GM12891 (cell line): Measurements from ENCODE around the gene ARID1B.
A peak's percentile ranks its signal among the peaks of the same experiment; 100 is the strongest.

Source experiments
- DNase-seq: peaks from one replicate; pipeline ENCODE4 v3.0.0; 2011; ENCODE audit warnings: low spot score; ENCODE audit not compliant: insufficient read length
- FAIRE-seq: peaks from 2 replicates; lab custom pipeline; 2011; peaks lifted over from hg19 to GRCh38; lab: Jason Lieb, UNC
- PAX5 ChIP-seq: IDR thresholded peaks from 2 replicates; pipeline ENCODE4 v1.6.1; 2011; ENCODE audit warnings: low read length, moderate library complexity, mild to moderate bottlenecking; ENCODE audit not compliant: insufficient read depth, severe bottlenecking
- POLR2A ChIP-seq: IDR thresholded peaks from 2 replicates; pipeline ENCODE4 v1.6.1; 2011; ENCODE audit warnings: low read depth, low read length, control low read depth
- POLR2AphosphoS5 ChIP-seq: IDR thresholded peaks from 2 replicates; pipeline ENCODE4 v1.6.1; 2011; ENCODE audit warnings: low read depth, low read length, control low read depth
- POU2F2 ChIP-seq: IDR thresholded peaks from 2 replicates; pipeline ENCODE4 v1.6.1; 2011; ENCODE audit warnings: low read depth, mild to moderate bottlenecking, control low read depth, low read length, moderate library complexity
- SPI1 ChIP-seq: IDR thresholded peaks from 2 replicates; pipeline ENCODE4 v1.6.1; 2011; ENCODE audit warnings: low read depth, low read length, control low read depth
- TAF1 ChIP-seq: IDR thresholded peaks from 2 replicates; pipeline ENCODE4 v1.6.1; 2011; ENCODE audit warnings: low read depth, low read length, control low read depth

ARID1B gene

GRCh38 chr6:157019115-157019641 lies 242.0 kb downstream of the ARID1B start:
- DNase-seq, result no peak
- TF ChIP-seq POU2F2 (no peak), SPI1 (peak; percentile 89)
- peak; percentile 90 for FAIRE-seq

GRCh38 chr6:157019733-157020132 lies 242.6 kb downstream of the ARID1B start:
- DNase-seq (no peak), FAIRE-seq (no peak)
- TF ChIP-seq SPI1, result no peak
- no peak for TF ChIP-seq POLR2A
- TF ChIP-seq PAX5, result no peak
- no peak for TF ChIP-seq POLR2AphosphoS5
- TF ChIP-seq TAF1, result no peak
- no peak for TF ChIP-seq POU2F2

- TF ChIP-seq POU2F2 (no peak), SPI1 (no peak), PAX5 (no peak), TAF1 (no peak), POLR2AphosphoS5 (no peak), POLR2A (no peak)
- DNase-seq, result no peak
- FAIRE-seq, result no peak
These were observed 243.2 kb downstream of the ARID1B start for GRCh38 chr6:157020398-157020797.

GRCh38 chr6:157020881-157021343 lies 243.7 kb downstream of the ARID1B start:
- FAIRE-seq, result no peak
- peak; percentile 39 for DNase-seq
- TF ChIP-seq POLR2AphosphoS5 (no peak), TAF1 (no peak), SPI1 (no peak), POU2F2 (no peak), PAX5 (no peak), POLR2A (no peak)

GRCh38 chr6:157021344-157021992 lies 244.3 kb downstream of the ARID1B start:
- FAIRE-seq, result peak; percentile 99
- TF ChIP-seq TAF1, result peak; percentile 85
- peak; percentile 1 for TF ChIP-seq PAX5
- peak; percentile 40; the same call in 1 of the 2 replicates for TF ChIP-seq POU2F2
- TF ChIP-seq POLR2AphosphoS5, result peak; percentile 90
- TF ChIP-seq POLR2A, result peak; percentile 91
- TF ChIP-seq SPI1, result no peak
- peak; percentile 59 for DNase-seq

GRCh38 chr6:157021993-157022740 lies 245.0 kb downstream of the ARID1B start:
- FAIRE-seq (no peak), DNase-seq (peak; percentile 75)
- TF ChIP-seq POU2F2 (no peak), SPI1 (no peak), PAX5 (no peak), TAF1 (no peak; the same call in 1 of the 2 replicates), POLR2AphosphoS5 (no peak), POLR2A (no peak)

GRCh38 chr6:157023958-157024357 lies 246.8 kb downstream of the ARID1B start:
- FAIRE-seq (no peak), DNase-seq (no peak)
- TF ChIP-seq POLR2A, result no peak
- TF ChIP-seq PAX5, result no peak
- no peak for TF ChIP-seq SPI1
- TF ChIP-seq POU2F2, result no peak
- TF ChIP-seq TAF1, result no peak
- no peak for TF ChIP-seq POLR2AphosphoS5

GRCh38 chr6:157024745-157025144 lies 247.6 kb downstream of the ARID1B start:
- no peak for DNase-seq
- no peak for FAIRE-seq
- TF ChIP-seq POU2F2 (no peak), POLR2A (no peak), PAX5 (no peak), SPI1 (no peak), TAF1 (no peak)

- no peak for FAIRE-seq
- TF ChIP-seq SPI1 (no peak), POLR2A (no peak), TAF1 (no peak), PAX5 (no peak), POU2F2 (no peak), POLR2AphosphoS5 (no peak)
- no peak for DNase-seq
These were observed 248.3 kb downstream of the ARID1B start for GRCh38 chr6:157025437-157025836.

- DNase-seq, result no peak
- TF ChIP-seq POU2F2 (no peak), PAX5 (no peak), POLR2AphosphoS5 (no peak), POLR2A (no peak), TAF1 (no peak), SPI1 (no peak)
- FAIRE-seq, result peak; percentile 66
These were observed 253.0 kb downstream of the ARID1B start for GRCh38 chr6:157029980-157030690.
